HEK293T (cell line): ENCODE data around the gene SKAP1.

Source experiments
- ARNT ChIP-seq: fragments of 450-650 bp; IDR thresholded peaks from 2 replicates; pipeline ENCODE4 v1.6.1; 2017; ENCODE audit warnings: mild to moderate bottlenecking
- ELF4 ChIP-seq: fragments of 450-650 bp; IDR thresholded peaks from 2 replicates; pipeline ENCODE4 v1.6.1; 2017; ENCODE audit warnings: antibody characterized with exemption
- FOXK2 ChIP-seq: fragments of 450-650 bp; IDR thresholded peaks from 2 replicates; pipeline ENCODE4 v1.6.1; 2016; ENCODE audit warnings: mild to moderate bottlenecking
- SUZ12 ChIP-seq: fragments of 450-650 bp; IDR thresholded peaks from 2 replicates; pipeline ENCODE4 v1.6.1; 2016; ENCODE audit warnings: mild to moderate bottlenecking
- ZNF384 ChIP-seq: fragments of 450-650 bp; IDR thresholded peaks from 2 replicates; pipeline ENCODE4 v1.6.1; 2016

- TF ChIP-seq ELF4 (no peak), ZNF384 (no peak), ARNT (no peak), FOXK2 (no peak), SUZ12 (no peak)
These were observed 146.6 kb downstream of the SKAP1 start for GRCh38 chr17:48283411-48283810.
